H1 (cell line): ENCODE data around the gene SFTPB. TPM values are rescaled to one million over a fixed set of nuclear protein-coding genes. Genes with fewer than 3 reads are reported as not detected.

Source experiments
- CTCF ChIA-PET: fragments of 300-600 bp; sonication (Branson Sonifier 250); formaldehyde crosslinking; loops from one replicate; lab custom pipeline; 2021; ENCODE audit not compliant: partially characterized antibody; lab: Charles Lee
- POLR2A ChIA-PET: fragments of 300-600 bp; sonication (Branson Sonifier 250); formaldehyde crosslinking; loops from one replicate; lab custom pipeline; 2021; ENCODE audit warnings: inconsistent platforms; ENCODE audit not compliant: partially characterized antibody; lab: Charles Lee
- DNase-seq, 2 experiments: peaks; one replicate each; pipeline versions ENCODE4 v3.0.0 to v3.0.0-alpha.2; 2010 to 2022; ENCODE audit warnings: low spot score in 2 of 2, low read depth in 1 of 2, mixed read lengths in 1 of 2
- FAIRE-seq: peaks from 2 replicates; lab custom pipeline; 2011; peaks lifted over from hg19 to GRCh38; lab: Jason Lieb, UNC
- H2AFZ ChIP-seq: 2 replicates; pipeline ENCODE4 v1.8.1; 2012; ENCODE audit warnings: low read length, inconsistent platforms
- H2AK5ac ChIP-seq: 2 replicates; pipeline ENCODE4 v1.6.1; 2013; ENCODE audit warnings: low read depth, low read length
- H2BK120ac ChIP-seq: replicated peaks from 2 replicates; pipeline ENCODE3; 2013; ENCODE audit warnings: low read depth, low read length, inconsistent platforms
- H2BK12ac ChIP-seq: 2 replicates; pipeline ENCODE4 v1.6.1; 2013; ENCODE audit warnings: low read depth, low read length
- H2BK15ac ChIP-seq: 2 replicates; pipeline ENCODE4 v1.6.1; 2013; ENCODE audit warnings: low read length
- H2BK20ac ChIP-seq: 2 replicates; pipeline ENCODE4 v1.6.1; 2013; ENCODE audit warnings: low read length
- H2BK5ac ChIP-seq: 2 replicates; pipeline ENCODE4 v1.6.1; 2013; ENCODE audit warnings: low read depth, low read length
- H3K14ac ChIP-seq: 2 replicates; pipeline ENCODE4 v1.6.1; 2013; ENCODE audit warnings: inconsistent platforms; ENCODE audit not compliant: insufficient read length
- H3K18ac ChIP-seq: 2 replicates; pipeline ENCODE4 v1.6.1; 2013; ENCODE audit warnings: low read length; ENCODE audit errors: extremely low read depth
- H3K23ac ChIP-seq: 2 replicates; pipeline ENCODE4 v1.6.1; 2013; ENCODE audit warnings: inconsistent platforms; ENCODE audit not compliant: insufficient read length
- H3K23me2 ChIP-seq: 2 replicates; pipeline ENCODE4 v1.6.1; 2013; ENCODE audit warnings: low read depth, low read length
- H3K27ac ChIP-seq: 2 replicates; pipeline ENCODE4 v1.6.1; 2011; ENCODE audit warnings: low read depth, low read length, inconsistent platforms
- H3K27me3 ChIP-seq, 4 experiments: replicated peaks in 1 of 4; 1 replicate in 1 of 4; 2 replicates in 3 of 4; pipeline versions ENCODE4 v1.6.1 to v1.8.1; 2011 to 2013; ENCODE audit warnings: low read length in 3 of 4, mild to moderate bottlenecking in 3 of 4, inconsistent platforms in 2 of 4, mixed read lengths in 2 of 4, moderate library complexity in 1 of 4; ENCODE audit not compliant: control insufficient read depth in 3 of 4, insufficient read depth in 3 of 4; ENCODE audit errors: extremely low read depth in 1 of 4
- H3K36me3 ChIP-seq, 4 experiments: 2 replicates each; pipeline versions ENCODE4 v1.6.1 to v1.8.1; 2011 to 2013; ENCODE audit warnings: mild to moderate bottlenecking in 4 of 4, low read length in 3 of 4, moderate library complexity in 2 of 4, control low read depth in 1 of 4, inconsistent platforms in 1 of 4; ENCODE audit not compliant: insufficient read depth in 4 of 4, control insufficient read depth in 2 of 4
- H3K4ac ChIP-seq: replicated peaks from 2 replicates; pipeline ENCODE3; 2013; ENCODE audit warnings: low read length, low read depth, mixed read lengths, inconsistent platforms; ENCODE audit not compliant: insufficient read length
- H3K4me1 ChIP-seq, 4 experiments: replicated peaks in 1 of 4; 1 replicate in 1 of 4; 2 replicates in 3 of 4; pipeline versions ENCODE4 v1.6.1 to v1.8.1; 2011 to 2013; ENCODE audit warnings: low read length in 3 of 4, inconsistent platforms in 2 of 4, mixed read lengths in 1 of 4; ENCODE audit not compliant: insufficient read depth in 4 of 4, control insufficient read depth in 3 of 4
- H3K4me2 ChIP-seq, 2 experiments: 2 replicates each; pipeline versions ENCODE4 v1.6.1 to v1.8.1; 2011 to 2013; ENCODE audit warnings: low read depth in 2 of 2, low read length in 2 of 2, control low read depth in 1 of 2, inconsistent platforms in 1 of 2, mild to moderate bottlenecking in 1 of 2; ENCODE audit not compliant: insufficient read depth in 1 of 2
- H3K4me3 ChIP-seq, 4 experiments: fragments of 200-600, 300-600 bp in 1 of 4; sonication (generic), shearing (Covaris generic), sonication (Bioruptor Twin) in 1 of 4; 2 replicates each; pipeline versions ENCODE4 v1.5.1 to v1.8.1; 2011 to 2016; ENCODE audit warnings: low read length in 4 of 4, low read depth in 3 of 4, control low read depth in 2 of 4, inconsistent platforms in 2 of 4, mild to moderate bottlenecking in 2 of 4, mixed read lengths in 1 of 4, moderate library complexity in 1 of 4; ENCODE audit not compliant: insufficient read depth in 2 of 4; ENCODE audit errors: extremely low read depth in 1 of 4
- H3K56ac ChIP-seq: replicated peaks from 2 replicates; pipeline ENCODE3; 2013; ENCODE audit warnings: low read depth, mild to moderate bottlenecking, mixed read lengths, low read length, inconsistent platforms; ENCODE audit not compliant: insufficient read length
- H3K79me1 ChIP-seq: 2 replicates; pipeline ENCODE4 v1.6.1; 2013; ENCODE audit warnings: low read depth, low read length, control low read depth
- H3K79me2 ChIP-seq, 2 experiments: 2 replicates each; pipeline versions ENCODE4 v1.6.1 to v1.8.1; 2012 to 2013; ENCODE audit warnings: low read length in 2 of 2, mild to moderate bottlenecking in 2 of 2, inconsistent platforms in 1 of 2; ENCODE audit not compliant: insufficient read depth in 2 of 2, control insufficient read depth in 1 of 2
- H3K9ac ChIP-seq, 4 experiments: replicated peaks in 1 of 4; 1 replicate in 1 of 4; 2 replicates in 3 of 4; pipeline versions ENCODE4 v1.6.1 to v1.8.1; 2011 to 2013; ENCODE audit warnings: low read depth in 3 of 4, low read length in 3 of 4, control low read depth in 2 of 4, mild to moderate bottlenecking in 2 of 4, moderate library complexity in 2 of 4, inconsistent platforms in 1 of 4; ENCODE audit errors: extremely low read depth in 1 of 4
- H3K9me3 ChIP-seq, 2 experiments: 2 replicates each; pipeline versions ENCODE4 v1.6.1 to v1.8.1; 2012 to 2013; ENCODE audit warnings: mild to moderate bottlenecking in 2 of 2, moderate library complexity in 2 of 2, control low read depth in 1 of 2, inconsistent platforms in 1 of 2, low read depth in 1 of 2, low read length in 1 of 2, mixed read lengths in 1 of 2; ENCODE audit not compliant: insufficient read depth in 2 of 2
- H4K20me1 ChIP-seq, 2 experiments: replicated peaks in 1 of 2; 2 replicates each; pipeline versions ENCODE3 to v1.8.1; 2011 to 2013; ENCODE audit warnings: inconsistent platforms in 2 of 2, low read length in 2 of 2, mild to moderate bottlenecking in 1 of 2; ENCODE audit not compliant: insufficient read depth in 2 of 2, control insufficient read depth in 1 of 2
- H4K5ac ChIP-seq: 2 replicates; pipeline ENCODE4 v1.6.1; 2013; ENCODE audit warnings: low read length, low read depth, mixed read lengths, inconsistent platforms; ENCODE audit not compliant: insufficient read length
- H4K8ac ChIP-seq: 2 replicates; pipeline ENCODE4 v1.8.0; 2013; ENCODE audit warnings: mild to moderate bottlenecking, moderate library complexity, low read length, inconsistent platforms; ENCODE audit not compliant: insufficient read depth; ENCODE audit errors: extremely low read depth
- H4K91ac ChIP-seq: replicated peaks from 2 replicates; pipeline ENCODE3; 2013; ENCODE audit warnings: low read length, mixed read lengths, inconsistent platforms; ENCODE audit not compliant: insufficient read length
- EGR1 ChIP-seq: IDR thresholded peaks from 2 replicates; pipeline ENCODE4 v1.6.1; 2011; ENCODE audit warnings: low read depth, low read length, borderline replicate concordance
- GTF2F1 ChIP-seq: IDR thresholded peaks from 2 replicates; pipeline ENCODE4 v1.6.1; 2012; ENCODE audit warnings: low read depth, low read length, improper control_type of control experiment, borderline replicate concordance
- JUN ChIP-seq: IDR thresholded peaks from 2 replicates; pipeline ENCODE4 v1.6.1; 2011; ENCODE audit warnings: low read depth, mild to moderate bottlenecking, improper control_type of control experiment, low read length
- KDM5A ChIP-seq: fragments of 200-600 bp; IDR thresholded peaks from 2 replicates; pipeline ENCODE4 v1.7.1; 2012; ENCODE audit warnings: mild to moderate bottlenecking, low read length, inconsistent platforms, mixed read lengths
- NANOG ChIP-seq: IDR thresholded peaks from 2 replicates; pipeline ENCODE4 v1.6.1; 2011; ENCODE audit warnings: low read length, low read depth, mild to moderate bottlenecking, inconsistent platforms; ENCODE audit not compliant: insufficient read depth, poor library complexity, severe bottlenecking
- NRF1 ChIP-seq: IDR thresholded peaks from 2 replicates; pipeline ENCODE4 v1.6.1; 2011; ENCODE audit warnings: mild to moderate bottlenecking, low read depth, low read length, improper control_type of control experiment
- PHF8 ChIP-seq: fragments of 200-600 bp; sonication (generic); conservative IDR thresholded peaks from 2 replicates; pipeline ENCODE4 v1.7.1; 2012; ENCODE audit warnings: low read depth, mild to moderate bottlenecking, inconsistent platforms, low read length, moderate library complexity
- SIRT6 ChIP-seq: IDR thresholded peaks from one replicate; pipeline ENCODE4 v1.7.1; 2012; ENCODE audit warnings: low read length, inconsistent platforms
- SP2 ChIP-seq: IDR thresholded peaks from 2 replicates; pipeline ENCODE4 v1.6.1; 2012; ENCODE audit warnings: mild to moderate bottlenecking, low read length, inconsistent platforms
- WGBS, 2 experiments: shearing (Covaris generic) in 1 of 2; methylation state at CpG; one replicate each; pipeline versions ENCODE4 v1.1.6 to v1.1.7; 2013 to 2015; ENCODE audit warnings: low lambda C conversion rate in 2 of 2, mixed read lengths in 2 of 2, inconsistent platforms in 1 of 2, low coverage in 1 of 2, missing lambda C conversion rate in 1 of 2; ENCODE audit not compliant: insufficient replicate concordance in 2 of 2, insufficient coverage in 1 of 2, insufficient read length in 1 of 2; ENCODE audit errors: extremely low coverage in 1 of 2, missing lambda C conversion rate in 1 of 2; 5-methylcytosine and 5-hydroxymethylcytosine counted together
- polyA plus RNA-seq, 7 experiments: library from polyadenylated mRNA; depleted of rRNA in 3 of 7; stranded (reverse) in 5 of 7; unstranded in 2 of 7; fragments of >200 nt in 5 of 7; fragments of 200-250 nt in 2 of 7; gene quantifications; 1 replicate in 5 of 7; 2 replicates in 1 of 7; 4 replicates in 1 of 7; pipeline versions ENCODE4 v1.2.1 to v1.2.3, GENCODE V29; 2011 to 2013; ENCODE audit warnings: missing spikeins in 2 of 7, mixed read lengths in 2 of 7
- total RNA-seq: library from RNA; stranded (reverse); fragmentation: NEBNext Ultra II Directional; extraction: Animal tissue kit (Norgen Biotek cat#: 25700); gene quantifications from 2 replicates; pipeline ENCODE4 v1.2.1, GENCODE V29; 2021

The SFTPB gene
- total and polyA plus RNA-seq, 2 of the 8 experiments (the other 6 are each of a cell fraction or from before 2014, with no cell fraction given), result not detected

GRCh38 chr2:85674417-85674816 lies 6.4 kb upstream of the SFTPB start:
- Histone ChIP-seq H3K18ac (no peak overlapping the region), H2BK120ac (no peak overlapping the region), H4K8ac (no peak overlapping the region), H3K23ac (no peak overlapping the region), H3K23me2 (no peaks in the 10 kb centered on the region), H3K4ac (no peak overlapping the region), H2BK5ac (no peak overlapping the region), H3K27me3 (no peaks in the 10 kb centered on the region), H3K4me3 (no peak overlapping the region), H4K5ac (no peak overlapping the region), H2AFZ (no peak overlapping the region), H3K79me2 (no peaks in the 10 kb centered on the region), H4K20me1 (no peaks in the 10 kb centered on the region), H3K14ac (no peak overlapping the region), H3K4me2 (no peak overlapping the region), H3K27ac (no peak overlapping the region), H4K91ac (no peak overlapping the region), H3K9me3 (no peaks in the 10 kb centered on the region), H2BK20ac (no peak overlapping the region), H2BK15ac (no peak overlapping the region), H3K36me3 (no peaks in the 10 kb centered on the region), H3K79me1 (no peaks in the 10 kb centered on the region), H3K4me1 (peaks cover 0 to 7% (median 1%) of the 10 kb centered on the region in 4 experiments; a peak in 2 of 7 replicates), H2BK12ac (no peak overlapping the region), H3K56ac (no peak overlapping the region), H3K9ac (no peak overlapping the region), H2AK5ac (no peak overlapping the region)
- WGBS, 2 experiments, result 81% methylated on average over 2 of the region's 2 CpGs; no CpG with 5 or more reads in 1 of the 2 experiments
- FAIRE-seq (no peak), DNase-seq (no peak)
- ChIA-PET CTCF (interaction anchor here (1.2 to 1.7 kb wide), 5 partner anchors 8 to 76 kb away, joined by 3 to 4 read pairs (median 3); no protein-coding TSS in a partner anchor), POLR2A (interaction anchor here (1.3 to 3.1 kb wide), 2 partner anchors 10 to 15 kb away, joined by 3 to 9 read pairs; no protein-coding TSS in a partner anchor)
- TF ChIP-seq SP2 (no peak), JUN (no peak), NANOG (no peak), SIRT6 (no peak), KDM5A (no peak), PHF8 (no peak), GTF2F1 (no peak), EGR1 (no peak), NRF1 (no peak)
